K562 (cell line): ENCODE results near the gene APPL2. TPM values are rescaled to one million over a fixed set of nuclear protein-coding genes. Genes with fewer than 3 reads are reported as not detected.
A peak's percentile ranks its signal among the peaks of the same experiment; 100 is the strongest.
"Not testable (repeated sequence)": the region's sequence is repeated elsewhere in the genome, so short reads cannot be mapped to it uniquely, and the experiment has no call there.

ENCODE experiments used
- ATAC-seq: fragments of 200-7000 bp; cut with Tn5 transposase; 3 replicates; pipeline ENCODE4 v1.9.1; 2020; ENCODE audit warnings: moderate library complexity
- BruUV-seq: library from RNA; stranded (reverse); fragments of 400-500 nt; replicated peaks from 2 replicates; lab custom pipeline; 2021; lab: Mats Ljungman, UMichigan
- CTCF ChIA-PET: fragments of 300-600 bp; formaldehyde crosslinking; extraction: SDS; loops from one replicate; lab custom pipeline; 2021; ENCODE audit warnings: low intra/inter-chr PET ratio; lab: Yijun Ruan, JAX
- POLR2A ChIA-PET: fragments of 300-600, 350-650 bp; sonication (Branson Sonifier 250); formaldehyde crosslinking; extraction: SDS; loops from one replicate; lab custom pipeline; 2021; ENCODE audit warnings: antibody characterized with exemption, inconsistent platforms; lab: Yijun Ruan, JAX
- DNase-seq, 4 experiments: peaks; one replicate each; pipeline versions ENCODE4 v3.0.0 to v3.0.0-alpha.2; 2011 to 2018; ENCODE audit warnings: low spot score in 3 of 4, mixed read lengths in 3 of 4; ENCODE audit errors: extremely low read depth in 1 of 4
- FAIRE-seq: peaks from 2 replicates; lab custom pipeline; 2011; peaks lifted over from hg19 to GRCh38; lab: Jason Lieb, UNC
- H2AFZ ChIP-seq: 2 replicates; pipeline ENCODE4 v1.6.0; 2011; ENCODE audit warnings: low read depth, low read length, control low read depth, inconsistent platforms
- H3K27ac ChIP-seq: fragments of 200-600 bp; 3 replicates; pipeline ENCODE4 v1.8.0; 2011; ENCODE audit warnings: low read depth, mild to moderate bottlenecking, control low read depth, inconsistent platforms, low read length, moderate library complexity, mixed read lengths; ENCODE audit errors: extremely low read depth
- H3K27me3 ChIP-seq, 2 experiments: fragments of 300-600 bp in 1 of 2; 2 replicates in 1 of 2; 3 replicates in 1 of 2; pipeline versions ENCODE4 v1.6.0 to v1.8.0; 2011; ENCODE audit warnings: inconsistent platforms in 2 of 2, low read length in 2 of 2, mild to moderate bottlenecking in 1 of 2, mixed read lengths in 1 of 2, moderate library complexity in 1 of 2; ENCODE audit not compliant: control insufficient read depth in 2 of 2, insufficient read depth in 2 of 2
- H3K36me3 ChIP-seq: fragments of 300-600 bp; 3 replicates; pipeline ENCODE4 v1.8.0; 2011; ENCODE audit warnings: mild to moderate bottlenecking, low read length, inconsistent platforms; ENCODE audit not compliant: control insufficient read depth, insufficient read depth
- H3K4me1 ChIP-seq, 2 experiments: fragments of 200-600 bp in 1 of 2; replicated peaks in 1 of 2; 2 replicates in 1 of 2; 3 replicates in 1 of 2; pipeline versions ENCODE4 v1.5.1 to v1.8.0; 2011; ENCODE audit warnings: inconsistent platforms in 2 of 2, low read length in 2 of 2, mild to moderate bottlenecking in 1 of 2, mixed read lengths in 1 of 2, moderate library complexity in 1 of 2; ENCODE audit not compliant: control insufficient read depth in 2 of 2, insufficient read depth in 2 of 2
- H3K4me2 ChIP-seq: 2 replicates; pipeline ENCODE4 v1.6.1; 2011; ENCODE audit warnings: low read length, control low read depth, inconsistent platforms, mixed read lengths; ENCODE audit not compliant: insufficient read depth
- H3K4me3 ChIP-seq: fragments of 200-600 bp; sonication (generic), shearing (Covaris generic); 2 replicates; pipeline ENCODE4 v1.5.1; 2016; ENCODE audit warnings: control low read depth, inconsistent platforms
- H3K79me2 ChIP-seq: fragments of 200-600 bp; 3 replicates; pipeline ENCODE4 v1.8.0; 2011; ENCODE audit warnings: low read length, inconsistent platforms; ENCODE audit not compliant: control insufficient read depth, insufficient read depth
- H3K9ac ChIP-seq, 2 experiments: 2 replicates each; pipeline versions ENCODE4 v1.6.0 to v1.6.1; 2011; ENCODE audit warnings: low read depth in 2 of 2, low read length in 2 of 2, control low read depth in 1 of 2, inconsistent platforms in 1 of 2, mild to moderate bottlenecking in 1 of 2, mixed read lengths in 1 of 2; ENCODE audit not compliant: insufficient read depth in 1 of 2
- H3K9me1 ChIP-seq: one replicate; pipeline ENCODE4 v1.6.0; 2011; ENCODE audit warnings: inconsistent platforms, mild to moderate bottlenecking, low read length, moderate library complexity; ENCODE audit not compliant: control insufficient read depth, insufficient read depth
- H3K9me3 ChIP-seq: replicated peaks from 2 replicates; pipeline ENCODE4 v1.5.1; 2011; ENCODE audit warnings: low read depth, low read length, inconsistent platforms; ENCODE audit not compliant: control insufficient read depth, insufficient read depth
- H4K20me1 ChIP-seq: replicated peaks from 2 replicates; pipeline ENCODE4 v1.6.1; 2011; ENCODE audit warnings: low read length, inconsistent platforms, mixed read lengths; ENCODE audit not compliant: control insufficient read depth, insufficient read depth
- ARID1B ChIP-seq: fragments of 450-650 bp; IDR thresholded peaks from 2 replicates; pipeline ENCODE4 v1.6.1; 2016; ENCODE audit warnings: antibody characterized with exemption, mild to moderate bottlenecking, inconsistent platforms
- BHLHE40 ChIP-seq: IDR thresholded peaks from 2 replicates; pipeline ENCODE4 v1.6.1; 2011; ENCODE audit warnings: low read length, improper control_type of control experiment
- CBFA2T2 ChIP-seq: fragments of 450-650 bp; conservative IDR thresholded peaks from 2 replicates; pipeline ENCODE4 v1.6.1; 2017; ENCODE audit warnings: mild to moderate bottlenecking
- CBFA2T3 ChIP-seq: fragments of 450-650 bp; IDR thresholded peaks from 2 replicates; pipeline ENCODE4 v1.6.1; 2017
- CTBP1 ChIP-seq: fragments of 450-650 bp; IDR thresholded peaks from 2 replicates; pipeline ENCODE4 v1.6.1; 2016; ENCODE audit warnings: borderline replicate concordance
- DPF2 ChIP-seq: fragments of 450-650 bp; IDR thresholded peaks from 2 replicates; pipeline ENCODE4 v1.6.1; 2016
- KLF16 ChIP-seq: IDR thresholded peaks from 2 replicates; pipeline ENCODE4 v1.6.1; 2016; ENCODE audit warnings: antibody characterized with exemption
- MEIS2 ChIP-seq: fragments of 450-650 bp; IDR thresholded peaks from 2 replicates; pipeline ENCODE4 v1.6.1; 2014; ENCODE audit warnings: mild to moderate bottlenecking; ENCODE audit not compliant: partially characterized antibody
- MTA2 ChIP-seq: fragments of 450-650 bp; IDR thresholded peaks from 2 replicates; pipeline ENCODE4 v1.6.1; 2016; ENCODE audit warnings: low read depth
- SMARCA4 ChIP-seq: fragments of 450-650 bp; IDR thresholded peaks from 2 replicates; pipeline ENCODE4 v1.6.1; 2016
- SPI1 ChIP-seq: IDR thresholded peaks from 2 replicates; pipeline ENCODE4 v1.6.1; 2011; ENCODE audit warnings: low read depth, low read length, control low read depth, borderline replicate concordance
- SRSF7 ChIP-seq: fragments of 200-400 bp; formaldehyde crosslinking; optimal IDR thresholded peaks from 2 replicates; pipeline ENCODE3; 2017; ENCODE audit warnings: mild to moderate bottlenecking, low read depth, low read length
- STAT6 ChIP-seq: sonication (generic); formaldehyde crosslinking; IDR thresholded peaks from 2 replicates; pipeline ENCODE4 v1.8.1; 2023; ENCODE audit warnings: mild to moderate bottlenecking, missing genetic modification reagents
- TEAD4 ChIP-seq, 2 experiments: sonication (generic) in 1 of 2; formaldehyde crosslinking in 1 of 2; IDR thresholded peaks; 2 replicates each; pipeline versions ENCODE4 v1.6.1 to v1.8.0; 2012 to 2022; ENCODE audit warnings: borderline replicate concordance in 1 of 2, inconsistent platforms in 1 of 2, low read length in 1 of 2, mild to moderate bottlenecking in 1 of 2, missing genetic modification reagents in 1 of 2
- ZNF239 ChIP-seq: fragments of 250-450 bp; sonication (Bioruptor Pico); IDR thresholded peaks from 2 replicates; pipeline ENCODE4 v1.4.0; 2020; ENCODE audit warnings: mild to moderate bottlenecking
- ZNF766 ChIP-seq: fragments of 200-800 bp; sonication (Bioruptor generic); conservative IDR thresholded peaks from 2 replicates; pipeline ENCODE4 v1.6.1; 2016; ENCODE audit warnings: missing genetic modification characterization, missing compliant biosample characterization
- WGBS: fragments of 100-300 bp; shearing (Covaris generic); methylation state at CpG from one replicate; pipeline ENCODE4 v1.1.6; 2016; ENCODE audit warnings: low coverage, mixed read lengths; ENCODE audit not compliant: insufficient coverage; ENCODE audit errors: missing lambda C conversion rate; 5-methylcytosine and 5-hydroxymethylcytosine counted together
- in situ Hi-C: fragments of 300-500 bp; cut with MboI; formaldehyde crosslinking; loops from 4 replicates; pipeline ENCODE4 v1.15.0; 2018; ENCODE audit warnings: inconsistent platforms, mixed read lengths
- intact Hi-C: fragments of 100-400 bp; cut with micrococcal nuclease; formaldehyde crosslinking; loops from 2 replicates; pipeline ENCODE4 v1.14.2; 2022
- polyA plus RNA-seq, 8 experiments: library from polyadenylated mRNA; depleted of rRNA in 4 of 8; stranded (reverse) in 5 of 8; unstranded in 3 of 8; fragments of >200 nt; fragmentation: Nextera tagmentation in 2 of 8; fragmentation: Illumina TruSeq in 1 of 8; extraction: Ambion mirVana in 2 of 8; extraction: Trizol in 1 of 8; gene quantifications; 2 replicates each; pipeline versions ENCODE4 v1.2.1 to v1.2.3, GENCODE V29; 2011 to 2014; ENCODE audit warnings: inconsistent platforms in 1 of 8, missing spikeins in 1 of 8
- total RNA-seq, 7 experiments: library from RNA; depleted of rRNA in 6 of 7; stranded (reverse); fragments of >200 nt in 6 of 7; fragmentation: Illumina TruSeq in 2 of 7; extraction: Trizol in 2 of 7; gene quantifications; 2 replicates each; pipeline versions ENCODE4 v1.2.1 to v1.2.3, GENCODE V29; 2011 to 2021; ENCODE audit warnings: low replicate concordance in 1 of 7

APPL2 gene
- total and polyA plus RNA-seq, 9 of the 15 experiments (the other 6 are each of a cell fraction or from before 2014, with no cell fraction given): 2.1 to 14.4 (median 8.2) TPM

- H3K27ac ChIP-seq, BruUV-seq, H3K9me1 ChIP-seq, in situ Hi-C loops, H4K20me1 ChIP-seq, DNase-seq, FAIRE-seq, POLR2A ChIA-PET, intact Hi-C loops, H3K4me3 ChIP-seq, H3K79me2 ChIP-seq, H2AFZ ChIP-seq, CTCF ChIA-PET, H3K4me1 ChIP-seq, H3K9ac ChIP-seq, H3K4me2 ChIP-seq, ATAC-seq, H3K9me3 ChIP-seq: not testable (repeated sequence)
- 0 out of 2 replicates have a peak, but pooled peaks have one; percentile 20 for TF ChIP-seq ZNF766 (CRISPR knock-in tag)
- TF ChIP-seq, all 486 proteins: peak for 1; not testable (repeated sequence) for 485
- peaks cover 5 to 11% of the 10 kb centered on the region in 2 experiments for H3K27me3 ChIP-seq
- H3K36me3 ChIP-seq: not testable (repeated sequence)
- WGBS: 0% methylated on average over 5 of the region's 5 CpGs
Observed at GRCh38 chr12:105256431-105256830, 20.5 kb upstream of the APPL2 start.

GRCh38 chr12:105256011-105256410 lies 20.0 kb upstream of the APPL2 start:
- POLR2A ChIA-PET: no interaction called here
- Histone ChIP-seq H3K27me3 (peaks cover 5 to 11% of the 10 kb centered on the region in 2 experiments), H3K4me3 (no peak overlapping the region), H3K9me3 (no peaks in the 10 kb centered on the region), H3K9me1 (no peaks in the 10 kb centered on the region), H4K20me1 (no peaks in the 10 kb centered on the region), H3K4me2 (no peak overlapping the region), H3K79me2 (no peaks in the 10 kb centered on the region), H3K36me3 (no peaks in the 10 kb centered on the region), H3K27ac (no peak overlapping the region), H3K9ac (no peak overlapping the region), H3K4me1 (peaks cover 0 to 10% of the 10 kb centered on the region in 2 experiments; a peak in 2 of 5 replicates), H2AFZ (no peak overlapping the region)
- WGBS: 0% methylated on average over 2 of the region's 2 CpGs
- DNase-seq: peak in 1 of 4 experiments; percentile 35
- in situ Hi-C loops (no loop called here), intact Hi-C loops (no loop called here)
- BruUV-seq: no TSS peak
- FAIRE-seq: no peak
- CTCF ChIA-PET: no interaction called here
- peak; percentile 74 for ATAC-seq
- TF ChIP-seq SMARCA4: peak; percentile 60; the same call in 1 of the 2 replicates
- peak; percentile 44 for TF ChIP-seq CBFA2T2
- TF ChIP-seq MEIS2: peak; percentile 9
- TF ChIP-seq CTBP1: peak; percentile 48; the same call in 1 of the 2 replicates
- TF ChIP-seq DPF2: peak; percentile 38; the same call in 1 of the 2 replicates
- TF ChIP-seq SPI1: peak; percentile 76; the same call in 1 of the 2 replicates
- no peak for TF ChIP-seq STAT6
- TF ChIP-seq MTA2: 0 out of 2 replicates have a peak, but pooled peaks have one; percentile 18
- peak; percentile 71 for TF ChIP-seq ARID1B
- TF ChIP-seq TEAD4 (IDR thresholded peaks at IDR 0.05; ENCODE audit: low read length): peak; percentile 51; the same call in 1 of the 2 replicates
- TF ChIP-seq TEAD4 (CRISPR knock-in tag; IDR thresholded peaks at IDR 0.05; ENCODE audit: borderline replicate concordance): no peak
- peak; percentile 74 for TF ChIP-seq CBFA2T3
- no peak for TF ChIP-seq SRSF7
- no peak for TF ChIP-seq ZNF239 (CRISPR knock-in tag)
- TF ChIP-seq KLF16: peak; percentile 68; the same call in 1 of the 2 replicates
- TF ChIP-seq BHLHE40: no peak
